NCI-H524 treated with DMSO at 0.1 percent for 48 hours (cell line): ENCODE data around the gene JAG1.
"Not testable (repeated sequence)": the region's sequence is repeated elsewhere in the genome, so short reads cannot be mapped to it uniquely, and the experiment has no call there.

Experiments used
- DNase-seq: peaks from one replicate; lab custom pipeline; 2025; lab: John Stamatoyannopoulos, UW

JAG1 gene

GRCh38 chr20:10637031-10637559 is 36.7 kb downstream of the JAG1 start:
- no peak for DNase-seq

- DNase-seq: no peak
Measured at GRCh38 chr20:10636326-10636818, 37.4 kb downstream of the JAG1 start.

GRCh38 chr20:10635476-10636208 is 38.2 kb downstream of the JAG1 start:
- DNase-seq: no peak

- DNase-seq: no peak
Measured at GRCh38 chr20:10634683-10635411, 39.0 kb downstream of the JAG1 start.

- DNase-seq: no peak
Measured at GRCh38 chr20:10634211-10634610, 39.6 kb downstream of the JAG1 start.

GRCh38 chr20:10633718-10634117 is 40.1 kb downstream of the JAG1 start:
- DNase-seq: no peak

GRCh38 chr20:10632721-10633509 is 40.9 kb downstream of the JAG1 start:
- DNase-seq: no peak

- no peak for DNase-seq
Measured at GRCh38 chr20:10631126-10631525, 42.7 kb downstream of the JAG1 start.

- DNase-seq: no peak
Measured at GRCh38 chr20:10629946-10630650, 43.7 kb downstream of the JAG1 start.

- DNase-seq: no peak
Measured at GRCh38 chr20:10626896-10627295, 46.9 kb downstream of the JAG1 start.

- DNase-seq: no peak
Measured at GRCh38 chr20:10625641-10626040, 48.2 kb downstream of the JAG1 start.

GRCh38 chr20:10622657-10623418 is 51.0 kb downstream of the JAG1 start:
- no peak for DNase-seq

GRCh38 chr20:10621149-10621548 is 52.6 kb downstream of the JAG1 start:
- no peak for DNase-seq

- no peak for DNase-seq
Measured at GRCh38 chr20:10619427-10619826, 54.4 kb downstream of the JAG1 start.

- DNase-seq: no peak
Measured at GRCh38 chr20:10618611-10619245, 55.1 kb downstream of the JAG1 start.

GRCh38 chr20:10617549-10618133 is 56.2 kb downstream of the JAG1 start:
- not testable (repeated sequence) for DNase-seq

GRCh38 chr20:10616212-10616611 is 57.6 kb downstream of the JAG1 start:
- DNase-seq: no peak

- no peak for DNase-seq
Measured at GRCh38 chr20:10613911-10614310, 59.9 kb downstream of the JAG1 start.

GRCh38 chr20:10613426-10613825 is 60.4 kb downstream of the JAG1 start:
- not testable (repeated sequence) for DNase-seq

GRCh38 chr20:10611357-10611756 is 62.4 kb downstream of the JAG1 start:
- no peak for DNase-seq
